ENCODE results near the gene CCDC106. TPM values are rescaled to one million over a fixed set of nuclear protein-coding genes. Genes with fewer than 3 reads are reported as not detected.

Gene CCDC106
- total RNA-seq, 3 donors from 2014 or later (not counting 1 experiment from before 2014, with no cell fraction given) = 2.0 to 3.2 (median 3.2) TPM

DNA sequence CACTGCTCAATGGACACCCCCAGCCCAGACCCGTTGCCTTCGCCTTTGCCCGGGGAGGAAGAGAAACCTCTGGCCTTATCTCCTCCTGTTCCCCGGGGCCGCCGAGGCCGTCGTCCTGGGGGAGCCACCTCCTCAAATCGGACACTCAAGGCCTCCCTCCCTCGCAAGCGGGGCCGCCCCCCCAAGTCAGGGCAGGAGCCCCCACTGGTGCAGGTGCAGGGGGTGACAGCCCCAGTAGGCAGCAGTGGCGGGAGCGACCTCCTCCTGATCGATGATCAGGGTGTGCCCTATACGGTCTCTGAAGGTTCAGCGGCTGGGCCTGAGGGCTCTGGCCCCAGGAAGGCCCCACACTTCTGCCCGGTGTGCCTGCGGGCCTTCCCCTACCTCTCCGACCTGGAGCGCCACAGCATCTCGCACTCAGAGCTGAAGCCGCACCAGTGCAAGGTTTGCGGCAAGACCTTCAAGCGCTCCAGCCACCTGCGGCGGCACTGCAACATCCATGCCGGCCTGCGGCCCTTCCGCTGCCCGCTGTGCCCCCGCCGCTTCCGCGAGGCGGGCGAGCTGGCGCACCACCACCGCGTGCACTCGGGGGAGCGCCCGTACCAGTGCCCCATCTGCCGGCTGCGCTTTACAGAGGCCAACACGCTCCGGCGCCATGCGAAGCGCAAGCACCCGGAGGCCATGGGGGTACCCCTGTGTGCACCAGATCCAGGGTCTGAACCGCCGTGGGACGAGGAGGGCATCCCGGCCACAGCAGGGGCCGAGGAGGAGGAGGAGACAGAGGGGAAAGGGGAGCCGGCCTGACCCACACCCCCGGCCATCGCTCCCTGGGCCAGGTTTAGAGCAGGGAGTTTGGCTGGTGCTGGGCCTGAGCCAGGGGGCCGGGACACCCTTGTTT is 45.7 kb upstream of the CCDC106 start:
- Mint-ChIP-seq H3K27ac (peak overlapping the region in 1 of 2 donors; percentile 99), H3K4me3 (peak overlapping the region; percentile 47)
- TF ChIP-seq CTCF (IDR thresholded peaks at IDR 0.05) = no peak

GRCh38 chr19:55603115-55603514 is 44.9 kb upstream of the CCDC106 start:
- WGBS (ENCODE audit: insufficient coverage) = 96% methylated on average over 21 of the region's 21 CpGs
- intact Hi-C loops (cut with micrococcal nuclease) = no loop called here

More for the DNA sequence above, 45.7 kb upstream of the CCDC106 start:
- Mint-ChIP-seq H3K27me3 (ENCODE audit: low read depth in 2 of 2) (no peaks in the 10 kb centered on the region), H3K36me3 (no peaks in the 10 kb centered on the region), H3K4me1 (peaks cover 46 to 63% of the 10 kb centered on the region in 2 donors), H3K9me3 (no peaks in the 10 kb centered on the region)
- intact Hi-C loops (cut with micrococcal nuclease) = no loop called here
- Histone ChIP-seq H3K4me1 (ENCODE audit: control insufficient read depth, insufficient read depth, low read length) (peaks cover 43% of the 10 kb centered on the region), H3K36me3 (ENCODE audit: control insufficient read depth, insufficient read depth, low read length) (no peaks in the 10 kb centered on the region), H3K27me3 (ENCODE audit: control insufficient read depth, insufficient read depth, low read length) (no peaks in the 10 kb centered on the region), H3K4me3 (ENCODE audit: low read length) (no peak overlapping the region), H3K9me3 (ENCODE audit: control insufficient read depth, insufficient read depth, low read length) (no peaks in the 10 kb centered on the region), H3K27ac (ENCODE audit: low read length) (no peak overlapping the region)
- ATAC-seq (no peak), DNase-seq (no peak)
- WGBS (ENCODE audit: insufficient coverage) = 97% methylated on average over 60 of the region's 60 CpGs

DNA sequence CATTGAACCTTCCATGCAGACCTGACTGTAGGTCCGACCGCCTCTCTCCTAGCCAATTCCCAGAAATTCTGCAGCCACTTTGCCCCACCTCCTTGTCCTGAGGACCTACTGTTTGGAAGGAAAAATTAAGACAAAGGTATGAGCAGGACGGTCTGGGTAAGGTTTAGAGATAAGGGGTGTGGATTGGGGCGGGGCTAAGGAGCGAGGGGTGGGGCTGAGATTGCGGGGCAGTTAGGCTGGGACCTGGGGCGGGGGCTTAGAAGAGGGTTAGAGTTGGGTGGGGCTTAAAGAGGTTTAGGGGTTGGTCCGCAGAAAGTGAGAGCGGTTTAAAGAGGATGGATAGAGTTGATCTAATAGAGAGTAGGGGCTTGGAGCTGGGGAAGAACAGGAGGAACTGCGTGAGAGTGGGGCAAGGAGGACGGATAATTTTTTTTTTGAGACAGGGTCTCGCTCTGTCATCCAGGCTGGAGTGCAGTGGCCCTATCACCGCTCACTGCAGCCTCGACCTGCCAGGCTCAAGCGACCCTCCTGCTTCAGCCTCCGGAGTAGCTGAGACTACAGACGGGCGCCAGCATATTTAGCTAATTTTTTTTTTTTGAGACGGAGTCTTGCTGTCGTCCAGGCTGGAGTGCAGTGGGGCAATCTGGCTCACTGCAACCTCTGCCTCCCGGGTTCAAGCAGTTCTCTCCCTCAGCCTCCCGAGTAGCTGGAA is 44.3 kb upstream of the CCDC106 start:
- H3K9me3 Mint-ChIP-seq = no peaks in the 10 kb centered on the region
- Histone ChIP-seq H3K4me3 (ENCODE audit: low read length) (no peak overlapping the region), H3K27me3 (ENCODE audit: control insufficient read depth, insufficient read depth, low read length) (no peaks in the 10 kb centered on the region), H3K27ac (ENCODE audit: low read length) (no peak overlapping the region), H3K36me3 (ENCODE audit: control insufficient read depth, insufficient read depth, low read length) (no peaks in the 10 kb centered on the region), H3K4me1 (ENCODE audit: control insufficient read depth, insufficient read depth, low read length) (peaks cover 41% of the 10 kb centered on the region), H3K9me3 (ENCODE audit: control insufficient read depth, insufficient read depth, low read length) (no peaks in the 10 kb centered on the region)
- H3K4me1 Mint-ChIP-seq = peaks cover 50 to 67% of the 10 kb centered on the region in 2 donors
- H3K27ac Mint-ChIP-seq = peak overlapping the region; percentile 29 to 95
- 90% methylated on average over 22 of the region's 22 CpGs for WGBS (ENCODE audit: insufficient coverage)
- ATAC-seq (no peak), DNase-seq (no peak)
- TF ChIP-seq CTCF (IDR thresholded peaks at IDR 0.05) = no peak
- no peaks in the 10 kb centered on the region for H3K27me3 Mint-ChIP-seq (ENCODE audit: low read depth in 2 of 2)
- intact Hi-C loops (cut with micrococcal nuclease) = no loop called here
- peak overlapping the region; percentile 71 for H3K4me3 Mint-ChIP-seq
- H3K36me3 Mint-ChIP-seq = no peaks in the 10 kb centered on the region

More at GRCh38 chr19:55603115-55603514, 44.9 kb upstream of the CCDC106 start:
- H3K4me3 Mint-ChIP-seq = peak overlapping the region; percentile 71
- H3K27ac Mint-ChIP-seq = peak overlapping the region; percentile 29 to 95
- no peaks in the 10 kb centered on the region for H3K27me3 Mint-ChIP-seq (ENCODE audit: low read depth in 2 of 2)
- no peak for TF ChIP-seq CTCF (IDR thresholded peaks at IDR 0.05)
- H3K36me3 Mint-ChIP-seq = no peaks in the 10 kb centered on the region
- H3K4me1 Mint-ChIP-seq = peaks cover 53 to 68% of the 10 kb centered on the region in 2 donors
- no peak for ATAC-seq
- no peaks in the 10 kb centered on the region for H3K9me3 Mint-ChIP-seq
- H3K36me3 ChIP-seq (ENCODE audit: control insufficient read depth, insufficient read depth, low read length) = no peaks in the 10 kb centered on the region
- H3K27me3 ChIP-seq (ENCODE audit: control insufficient read depth, insufficient read depth, low read length) = no peaks in the 10 kb centered on the region
- H3K4me1 ChIP-seq (ENCODE audit: control insufficient read depth, insufficient read depth, low read length) = peaks cover 43% of the 10 kb centered on the region
- no peak for DNase-seq
- H3K27ac ChIP-seq (ENCODE audit: low read length) = no peak overlapping the region
- no peaks in the 10 kb centered on the region for H3K9me3 ChIP-seq (ENCODE audit: control insufficient read depth, insufficient read depth, low read length)
- no peak overlapping the region for H3K4me3 ChIP-seq (ENCODE audit: low read length)
